ENCODE data around the gene KLF1.
A peak's percentile ranks its signal among the peaks of the same experiment; 100 is the strongest.
"Not testable (repeated sequence)": the region's sequence is repeated elsewhere in the genome, so short reads cannot be mapped to it uniquely, and the experiment has no call there.

Gene KLF1

GRCh38 chr19:12913011-12913561 is 26.1 kb upstream of the KLF1 start:
- H3K9me3 Mint-ChIP-seq: no peaks in the 10 kb centered on the region
- H3K4me1 Mint-ChIP-seq (ENCODE audit: low read depth): peaks cover 27% of the 10 kb centered on the region
- peak overlapping the region; percentile 56 for H3K27ac Mint-ChIP-seq
- no peak overlapping the region for H3K4me3 Mint-ChIP-seq
- intact Hi-C loops (cut with micrococcal nuclease): no loop called here
- H3K36me3 Mint-ChIP-seq (ENCODE audit: low read depth): no peaks in the 10 kb centered on the region
- H3K27me3 Mint-ChIP-seq: no peaks in the 10 kb centered on the region

GRCh38 chr19:12912571-12912970 is 25.6 kb upstream of the KLF1 start:
- Mint-ChIP-seq H3K27me3 (no peaks in the 10 kb centered on the region), H3K36me3 (ENCODE audit: low read depth) (no peaks in the 10 kb centered on the region), H3K9me3 (no peaks in the 10 kb centered on the region), H3K4me1 (ENCODE audit: low read depth) (peaks cover 24% of the 10 kb centered on the region), H3K27ac (peak overlapping the region; percentile 56), H3K4me3 (no peak overlapping the region)
- intact Hi-C loops (cut with micrococcal nuclease): no loop called here

GRCh38 chr19:12907166-12907565 is 20.2 kb upstream of the KLF1 start:
- H3K27ac Mint-ChIP-seq: no peak overlapping the region
- peaks cover 7% of the 10 kb centered on the region for H3K36me3 Mint-ChIP-seq (ENCODE audit: low read depth)
- H3K27me3 Mint-ChIP-seq: no peaks in the 10 kb centered on the region
- H3K4me1 Mint-ChIP-seq (ENCODE audit: low read depth): peaks cover 2% of the 10 kb centered on the region
- no peaks in the 10 kb centered on the region for H3K9me3 Mint-ChIP-seq
- H3K4me3 Mint-ChIP-seq: no peak overlapping the region
- intact Hi-C loops (cut with micrococcal nuclease): no loop called here

GRCh38 chr19:12899891-12900518 is 13.0 kb upstream of the KLF1 start:
- Mint-ChIP-seq H3K4me3 (no peak overlapping the region), H3K27ac (no peak overlapping the region), H3K36me3 (ENCODE audit: low read depth) (peaks cover 60% of the 10 kb centered on the region), H3K4me1 (ENCODE audit: low read depth) (no peaks in the 10 kb centered on the region), H3K9me3 (no peaks in the 10 kb centered on the region), H3K27me3 (no peaks in the 10 kb centered on the region)
- intact Hi-C loops (cut with micrococcal nuclease): no loop called here

DNA sequence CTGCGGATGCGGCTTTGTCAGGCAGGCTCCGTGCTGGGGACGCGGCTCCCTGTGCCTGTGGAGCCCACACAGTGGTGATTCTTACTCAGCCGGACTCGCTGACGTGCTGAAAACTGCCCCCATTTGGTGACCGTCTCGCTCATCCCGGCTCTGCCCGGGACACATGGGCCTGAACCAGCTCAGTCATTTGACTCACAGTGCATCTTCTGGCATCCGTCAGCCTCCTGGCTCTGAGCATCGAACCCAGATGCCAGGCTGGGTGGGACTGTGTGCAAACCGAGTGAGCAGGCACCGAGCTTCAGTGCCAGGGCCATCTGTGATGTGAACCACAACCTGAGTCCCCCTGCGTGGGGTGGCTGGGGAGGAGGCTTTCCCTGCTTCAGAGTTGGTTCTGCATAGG is 9.5 kb upstream of the KLF1 start:
- no peaks in the 10 kb centered on the region for H3K9me3 Mint-ChIP-seq
- H3K27me3 Mint-ChIP-seq: no peaks in the 10 kb centered on the region
- intact Hi-C loops (cut with micrococcal nuclease): no loop called here
- H3K4me1 Mint-ChIP-seq (ENCODE audit: low read depth): peaks cover 10% of the 10 kb centered on the region
- no peak overlapping the region for H3K4me3 Mint-ChIP-seq
- H3K36me3 Mint-ChIP-seq (ENCODE audit: low read depth): peaks cover 73% of the 10 kb centered on the region
- H3K27ac Mint-ChIP-seq: no peak overlapping the region

- intact Hi-C loops (cut with micrococcal nuclease): no loop called here
- Mint-ChIP-seq H3K4me1 (ENCODE audit: low read depth) (peaks cover 22% of the 10 kb centered on the region), H3K4me3 (no peak overlapping the region), H3K36me3 (ENCODE audit: low read depth) (peaks cover 60% of the 10 kb centered on the region), H3K9me3 (no peaks in the 10 kb centered on the region), H3K27me3 (no peaks in the 10 kb centered on the region), H3K27ac (no peak overlapping the region)
These were observed 6.6 kb upstream of the KLF1 start for GRCh38 chr19:12893582-12893981.

- peaks cover 22% of the 10 kb centered on the region for H3K4me1 Mint-ChIP-seq (ENCODE audit: low read depth)
These were observed 4.6 kb upstream of the KLF1 start for GRCh38 chr19:12891553-12892021.

DNA sequence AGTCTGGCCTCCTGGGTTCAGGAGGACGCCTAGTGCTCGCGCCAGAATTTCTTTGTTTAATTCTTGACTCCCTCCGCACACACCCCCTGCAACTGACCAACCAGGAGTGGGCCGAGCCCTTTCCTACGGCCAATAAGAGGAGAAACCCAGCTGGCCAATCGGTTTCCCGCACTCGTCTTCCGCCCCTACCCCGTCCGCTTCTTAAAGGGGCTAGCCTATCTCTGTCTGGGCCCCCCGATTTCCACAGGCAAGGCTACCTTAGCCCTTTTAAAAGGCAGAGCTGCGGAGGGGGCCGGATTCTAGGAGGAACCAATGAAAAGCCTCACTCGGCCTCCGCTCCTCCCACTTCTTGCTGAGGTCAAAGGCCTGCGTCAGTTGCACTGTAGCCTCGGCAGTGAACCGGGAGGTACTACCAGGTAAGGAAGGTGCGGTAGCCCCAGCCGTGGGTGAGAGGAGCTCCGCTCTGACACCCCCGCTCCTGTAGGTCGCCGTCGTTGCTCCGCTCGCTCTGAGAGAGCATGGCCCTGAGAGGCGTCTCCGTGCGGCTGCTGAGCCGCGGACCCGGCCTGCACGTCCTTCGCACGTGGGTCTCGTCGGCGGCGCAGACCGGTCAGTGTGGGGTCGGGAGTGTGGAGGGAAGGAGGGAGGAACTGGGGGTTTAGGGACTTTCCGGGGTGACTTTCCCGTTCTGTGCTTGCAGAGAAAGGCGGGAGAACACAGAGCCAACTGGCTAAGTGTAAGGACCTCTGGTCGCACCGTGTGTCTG is 4.0 kb upstream of the KLF1 start, which contains the start of gene GCDH:
TSS of gene GCDH (plus strand) at position 374 of the 766 bp plus-strand sequence. CDS start at position 519, 145 bp downstream.
- no peaks in the 10 kb centered on the region for H3K9me3 Mint-ChIP-seq
- peak within 1 kb of the TSS; percentile 96 for H3K4me3 Mint-ChIP-seq
- H3K27me3 Mint-ChIP-seq: peaks cover 9% of the 10 kb centered on the region
- intact Hi-C loops (cut with micrococcal nuclease): loop anchor here (1.0 kb wide), 1 partner anchor 8 kb away; no protein-coding TSS in a partner anchor
- H3K27ac Mint-ChIP-seq: peak within 1 kb of the TSS; percentile 91
- peaks cover 34% of the 10 kb centered on the region for H3K36me3 Mint-ChIP-seq (ENCODE audit: low read depth)
- H3K4me1 Mint-ChIP-seq (ENCODE audit: low read depth): peaks cover 28% of the 10 kb centered on the region

More at GRCh38 chr19:12891553-12892021, 4.6 kb upstream of the KLF1 start:
- intact Hi-C loops (cut with micrococcal nuclease): loop anchor here (1.0 kb wide), 1 partner anchor 8 kb away; no protein-coding TSS in a partner anchor
- H3K27ac Mint-ChIP-seq: peak overlapping the region; percentile 91
- H3K4me3 Mint-ChIP-seq: peak overlapping the region; percentile 96
- H3K36me3 Mint-ChIP-seq (ENCODE audit: low read depth): peaks cover 40% of the 10 kb centered on the region
- H3K9me3 Mint-ChIP-seq: no peaks in the 10 kb centered on the region
- peaks cover 3% of the 10 kb centered on the region for H3K27me3 Mint-ChIP-seq

GRCh38 chr19:12890299-12890786 is 3.3 kb upstream of the KLF1 start:
- H3K9me3 Mint-ChIP-seq; intact Hi-C loops (cut with micrococcal nuclease): not testable (repeated sequence)
- Mint-ChIP-seq H3K4me3 (peak overlapping the region; percentile 96), H3K36me3 (ENCODE audit: low read depth) (peaks cover 30% of the 10 kb centered on the region), H3K27ac (peak overlapping the region; percentile 91), H3K4me1 (ENCODE audit: low read depth) (peaks cover 30% of the 10 kb centered on the region), H3K27me3 (peaks cover 11% of the 10 kb centered on the region)

GRCh38 chr19:12888006-12888603 is 1.1 kb upstream of the KLF1 start:
- Mint-ChIP-seq H3K27ac (no peak overlapping the region), H3K4me1 (ENCODE audit: low read depth) (peaks cover 53% of the 10 kb centered on the region), H3K36me3 (ENCODE audit: low read depth) (peaks cover 13% of the 10 kb centered on the region), H3K9me3 (peaks cover 7% of the 10 kb centered on the region), H3K4me3 (no peak overlapping the region), H3K27me3 (peaks cover 15% of the 10 kb centered on the region)
- intact Hi-C loops (cut with micrococcal nuclease): no loop called here

GRCh38 chr19:12886651-12886968 is 391 bp downstream of the KLF1 start:
- Mint-ChIP-seq H3K27me3 (peaks cover 15% of the 10 kb centered on the region), H3K36me3 (ENCODE audit: low read depth) (peaks cover 12% of the 10 kb centered on the region), H3K9me3 (peaks cover 7% of the 10 kb centered on the region), H3K4me1 (ENCODE audit: low read depth) (peaks cover 60% of the 10 kb centered on the region), H3K4me3 (no peak overlapping the region), H3K27ac (peak overlapping the region; percentile 17)
- intact Hi-C loops (cut with micrococcal nuclease): no loop called here

GRCh38 chr19:12885749-12886650 is 1.0 kb downstream of the KLF1 start:
- Mint-ChIP-seq H3K4me1 (ENCODE audit: low read depth) (peaks cover 60% of the 10 kb centered on the region), H3K36me3 (ENCODE audit: low read depth) (peaks cover 8% of the 10 kb centered on the region), H3K4me3 (peak overlapping the region; percentile 86), H3K27ac (peak overlapping the region; percentile 97), H3K27me3 (peaks cover 15% of the 10 kb centered on the region), H3K9me3 (peaks cover 7% of the 10 kb centered on the region)
- intact Hi-C loops (cut with micrococcal nuclease): loop anchor here (2.0 kb wide), 1 partner anchor 79 kb away; no protein-coding TSS in a partner anchor
